ENCODE results near the gene ZNF536.

The ZNF536 gene

GRCh38 chr19:30376826-30377425 is 4.7 kb downstream of the ZNF536 start:
- TF ChIP-seq, protein P1, sequence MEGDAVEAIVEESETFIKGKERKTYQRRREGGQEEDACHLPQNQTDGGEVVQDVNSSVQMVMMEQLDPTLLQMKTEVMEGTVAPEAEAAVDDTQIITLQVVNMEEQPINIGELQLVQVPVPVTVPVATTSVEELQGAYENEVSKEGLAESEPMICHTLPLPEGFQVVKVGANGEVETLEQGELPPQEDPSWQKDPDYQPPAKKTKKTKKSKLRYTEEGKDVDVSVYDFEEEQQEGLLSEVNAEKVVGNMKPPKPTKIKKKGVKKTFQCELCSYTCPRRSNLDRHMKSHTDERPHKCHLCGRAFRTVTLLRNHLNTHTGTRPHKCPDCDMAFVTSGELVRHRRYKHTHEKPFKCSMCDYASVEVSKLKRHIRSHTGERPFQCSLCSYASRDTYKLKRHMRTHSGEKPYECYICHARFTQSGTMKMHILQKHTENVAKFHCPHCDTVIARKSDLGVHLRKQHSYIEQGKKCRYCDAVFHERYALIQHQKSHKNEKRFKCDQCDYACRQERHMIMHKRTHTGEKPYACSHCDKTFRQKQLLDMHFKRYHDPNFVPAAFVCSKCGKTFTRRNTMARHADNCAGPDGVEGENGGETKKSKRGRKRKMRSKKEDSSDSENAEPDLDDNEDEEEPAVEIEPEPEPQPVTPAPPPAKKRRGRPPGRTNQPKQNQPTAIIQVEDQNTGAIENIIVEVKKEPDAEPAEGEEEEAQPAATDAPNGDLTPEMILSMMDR (conservative IDR thresholded peaks at IDR 0.05; ENCODE audit: low read depth, low read length) = no peak
- DNase-seq (ENCODE audit: low read depth) = no peak
- H3K4me3 ChIP-seq (ENCODE audit: low read depth, low read length) = no peak overlapping the region

DNA sequence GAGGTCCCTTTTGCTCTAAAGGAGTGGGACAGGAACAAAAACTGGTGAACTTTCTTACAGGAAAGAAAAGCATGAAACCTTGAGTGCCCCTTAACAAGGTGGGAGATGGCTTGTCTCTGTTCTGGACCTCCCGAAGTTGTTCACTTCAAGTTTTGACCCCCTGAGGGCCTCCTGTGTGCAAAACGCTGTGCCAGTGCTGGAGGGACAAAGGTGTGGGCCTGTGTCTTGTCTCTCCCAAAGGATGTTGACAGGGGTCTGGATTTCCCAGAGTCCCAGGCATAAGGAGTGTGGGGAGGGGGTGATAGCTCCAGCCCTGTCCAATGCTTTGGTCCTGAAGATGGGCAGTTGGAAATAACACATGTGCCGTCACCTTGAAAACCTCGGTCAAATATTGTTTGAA is 6.5 kb downstream of the ZNF536 start:
- DNase-seq (ENCODE audit: low read depth) = no peak
- H3K4me3 ChIP-seq (ENCODE audit: low read depth, low read length) = no peak overlapping the region
- TF ChIP-seq, protein P1 (conservative IDR thresholded peaks at IDR 0.05; ENCODE audit: low read depth, low read length) = no peak

- TF ChIP-seq, protein P1 (conservative IDR thresholded peaks at IDR 0.05; ENCODE audit: low read depth, low read length) = no peak
- H3K4me3 ChIP-seq (ENCODE audit: low read depth, low read length) = no peak overlapping the region
- DNase-seq (ENCODE audit: low read depth) = no peak
These were observed 7.8 kb downstream of the ZNF536 start for GRCh38 chr19:30379841-30380610.

GRCh38 chr19:30381366-30381765 is 9.2 kb downstream of the ZNF536 start:
- H3K4me3 ChIP-seq (ENCODE audit: low read depth, low read length) = no peak overlapping the region
- DNase-seq (ENCODE audit: low read depth) = no peak
- TF ChIP-seq, protein P1 (conservative IDR thresholded peaks at IDR 0.05; ENCODE audit: low read depth, low read length) = no peak

DNA sequence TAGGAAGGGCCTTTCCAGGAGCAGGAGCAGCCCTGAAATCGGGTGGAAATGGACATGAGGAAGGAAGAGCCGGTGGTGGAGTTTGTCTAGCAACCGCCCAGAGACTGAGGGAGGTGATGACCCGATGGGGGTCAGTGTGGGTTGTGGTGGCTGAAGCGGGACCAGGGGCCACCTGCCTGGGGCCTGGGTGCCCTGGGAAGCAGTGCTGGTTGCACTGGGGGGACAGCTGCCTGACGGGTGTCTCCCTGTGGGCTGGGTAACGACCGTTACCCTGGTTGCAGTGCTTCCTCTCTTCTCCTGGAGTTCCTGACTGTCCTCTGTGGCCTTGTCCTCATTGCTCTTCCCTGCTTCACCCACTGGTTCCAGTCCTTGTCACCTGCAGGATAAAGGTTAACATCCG is 13.0 kb downstream of the ZNF536 start:
- H3K4me3 ChIP-seq (ENCODE audit: low read depth, low read length) = no peak overlapping the region
- TF ChIP-seq, protein P1 (conservative IDR thresholded peaks at IDR 0.05; ENCODE audit: low read depth, low read length) = no peak
- DNase-seq (ENCODE audit: low read depth) = no peak

GRCh38 chr19:30385666-30386065 is 13.5 kb downstream of the ZNF536 start:
- H3K4me3 ChIP-seq (ENCODE audit: low read depth, low read length) = no peak overlapping the region
- DNase-seq (ENCODE audit: low read depth) = no peak

More at GRCh38 chr19:30385666-30386065, 13.5 kb downstream of the ZNF536 start:
- TF ChIP-seq, protein P1 (conservative IDR thresholded peaks at IDR 0.05; ENCODE audit: low read depth, low read length) = no peak
